ENCODE measurements around the gene PAGE3. TPM values are rescaled to one million over a fixed set of nuclear protein-coding genes. Genes with fewer than 3 reads are reported as not detected.

The PAGE3 gene
- total and polyA plus RNA-seq, 2 experiments from 2014 or later = not detected

GRCh38 chrX:55210931-55211677 is 53.6 kb downstream of the PAGE3 start:
- Histone ChIP-seq H3K4me2 (ENCODE audit: unreplicated experiment) (no peak overlapping the region), H3K36me3 (ENCODE audit: low read depth) (no peaks in the 10 kb centered on the region), H3K4me1 (ENCODE audit: insufficient read depth) (no peaks in the 10 kb centered on the region), H4K20me1 (ENCODE audit: insufficient read depth) (no peaks in the 10 kb centered on the region), H2AFZ (no peak overlapping the region), H3K27me3 (replicated peaks; ENCODE audit: insufficient read depth) (no peaks in the 10 kb centered on the region), H3F3A (ENCODE audit: insufficient read depth) (no peaks in the 10 kb centered on the region), H3K27ac (no peak overlapping the region), H3K9me3 (ENCODE audit: low read depth) (no peaks in the 10 kb centered on the region), H3K9me2 (ENCODE audit: insufficient read depth) (no peaks in the 10 kb centered on the region), H3K79me2 (ENCODE audit: insufficient read depth) (no peaks in the 10 kb centered on the region), H3K9ac (no peak overlapping the region), H3K4me3 (no peak overlapping the region)
- WGBS, 2 experiments (ENCODE audit: low coverage in 1 of 2, low lambda C conversion rate in 2 of 2, missing lambda C conversion rate in 2 of 2) = 43 to 48% methylated on average over 13 of the region's 13 CpGs
- no peak for TF ChIP-seq EZH2 (IDR thresholded peaks at IDR 0.05; ENCODE audit: insufficient read depth, poor library complexity, severe bottlenecking)
- TF ChIP-seq EZH2phosphoT487 (IDR thresholded peaks at IDR 0.05; ENCODE audit: insufficient read depth, low read depth) = no peak
- in situ Hi-C loops (cut with MboI) = no loop called here
- no peak for DNase-seq

Other genes starting within 250 kb of the PAGE3 start
- gene ALAS2, start 233.9 kb downstream of the PAGE3 start, total RNA-seq (2014; rRNA removed; shearing (Covaris generic)) = not detected in 2 replicates
- not detected in 2 replicates for gene ALAS2, start 233.9 kb downstream of the PAGE3 start, polyA plus RNA-seq (2016; fragmentation: Nextera tagmentation; extraction: Ambion mirVana)
- gene PAGE2B, start 189.9 kb downstream of the PAGE3 start, total RNA-seq (2014; rRNA removed; shearing (Covaris generic)) = not detected in 2 replicates
- not detected in 2 replicates for gene PAGE2B, start 189.9 kb downstream of the PAGE3 start, polyA plus RNA-seq (2016; fragmentation: Nextera tagmentation; extraction: Ambion mirVana)
- gene PAGE2, start 175.9 kb downstream of the PAGE3 start, total RNA-seq (2014; rRNA removed; shearing (Covaris generic)) = not detected in 2 replicates
- gene PAGE2, start 175.9 kb downstream of the PAGE3 start, polyA plus RNA-seq (2016; fragmentation: Nextera tagmentation; extraction: Ambion mirVana) = not detected in 2 replicates
- gene PAGE5, start 44.6 kb downstream of the PAGE3 start, total RNA-seq (2014; rRNA removed; shearing (Covaris generic)) = not detected in 2 replicates
- not detected in 2 replicates for gene PAGE5, start 44.6 kb downstream of the PAGE3 start, polyA plus RNA-seq (2016; fragmentation: Nextera tagmentation; extraction: Ambion mirVana)
- gene MAGEH1, start 187.2 kb upstream of the PAGE3 start, total RNA-seq (2014; rRNA removed; shearing (Covaris generic)) = 32.5 and 37.2 TPM in 2 replicates
- 38.3 and 38.6 TPM in 2 replicates for gene MAGEH1, start 187.2 kb upstream of the PAGE3 start, polyA plus RNA-seq (2016; fragmentation: Nextera tagmentation; extraction: Ambion mirVana)
- gene USP51, start 224.9 kb upstream of the PAGE3 start, total RNA-seq (2014; rRNA removed; shearing (Covaris generic)) = 0.89 and 1.1 TPM in 2 replicates
- 0.23 and 0.48 TPM in 2 replicates for gene USP51, start 224.9 kb upstream of the PAGE3 start, polyA plus RNA-seq (2016; fragmentation: Nextera tagmentation; extraction: Ambion mirVana)

Measured in GM23248 (cell line).